ENCODE results near the gene GPR143.
"Not testable (repeated sequence)": the region's sequence is repeated elsewhere in the genome, so short reads cannot be mapped to it uniquely, and the experiment has no call there.

DNA sequence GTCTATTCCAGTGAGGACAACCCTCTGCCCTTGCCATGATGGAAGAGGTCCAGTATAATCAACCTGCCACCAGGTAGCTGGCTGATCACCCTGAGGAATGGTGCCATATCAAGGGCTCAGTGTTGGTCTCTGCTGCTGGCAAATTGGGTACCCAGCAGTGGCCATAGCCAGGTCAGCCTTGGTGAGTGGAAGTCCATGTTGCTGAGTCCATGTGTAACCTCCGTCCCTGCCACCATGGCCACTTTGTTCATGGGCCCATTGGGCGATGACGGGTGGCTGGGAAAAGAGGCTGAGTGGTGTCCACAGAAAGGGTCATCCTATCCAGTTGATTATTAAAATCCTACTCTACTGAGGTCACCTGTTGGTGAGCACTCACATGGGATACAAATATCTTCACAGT, 45.4 kb upstream of the GPR143 start:
- TF ChIP-seq, protein P1, sequence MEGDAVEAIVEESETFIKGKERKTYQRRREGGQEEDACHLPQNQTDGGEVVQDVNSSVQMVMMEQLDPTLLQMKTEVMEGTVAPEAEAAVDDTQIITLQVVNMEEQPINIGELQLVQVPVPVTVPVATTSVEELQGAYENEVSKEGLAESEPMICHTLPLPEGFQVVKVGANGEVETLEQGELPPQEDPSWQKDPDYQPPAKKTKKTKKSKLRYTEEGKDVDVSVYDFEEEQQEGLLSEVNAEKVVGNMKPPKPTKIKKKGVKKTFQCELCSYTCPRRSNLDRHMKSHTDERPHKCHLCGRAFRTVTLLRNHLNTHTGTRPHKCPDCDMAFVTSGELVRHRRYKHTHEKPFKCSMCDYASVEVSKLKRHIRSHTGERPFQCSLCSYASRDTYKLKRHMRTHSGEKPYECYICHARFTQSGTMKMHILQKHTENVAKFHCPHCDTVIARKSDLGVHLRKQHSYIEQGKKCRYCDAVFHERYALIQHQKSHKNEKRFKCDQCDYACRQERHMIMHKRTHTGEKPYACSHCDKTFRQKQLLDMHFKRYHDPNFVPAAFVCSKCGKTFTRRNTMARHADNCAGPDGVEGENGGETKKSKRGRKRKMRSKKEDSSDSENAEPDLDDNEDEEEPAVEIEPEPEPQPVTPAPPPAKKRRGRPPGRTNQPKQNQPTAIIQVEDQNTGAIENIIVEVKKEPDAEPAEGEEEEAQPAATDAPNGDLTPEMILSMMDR (optimal IDR thresholded peaks at IDR 0.05 in 1 of 3, IDR thresholded peaks at IDR 0.05 in 1 of 3, conservative IDR thresholded peaks at IDR 0.05 in 1 of 3; ENCODE audit: extremely low read depth in 1 of 3, insufficient read depth in 2 of 3, low read length in 3 of 3): not testable (repeated sequence)
- TF ChIP-seq EZH2 (IDR thresholded peaks at IDR 0.05; ENCODE audit: low read length): not testable (repeated sequence)
